HCT116 (cell line): ENCODE measurements around the gene TMEM106C. TPM values are rescaled to one million over a fixed set of nuclear protein-coding genes. Genes with fewer than 3 reads are reported as not detected.

Source experiments
- total RNA-seq: library from RNA; stranded (reverse); gene quantifications from one replicate; pipeline ENCODE4 v1.2.1, GENCODE V29; 2021; ENCODE audit not compliant: unreplicated experiment

The TMEM106C gene
- total RNA-seq, 1 experiment from 2014 or later, result 94.7 TPM

Other genes with a start within 250 kb of the TMEM106C start
- gene ENDOU, start 238.1 kb upstream of the TMEM106C start, total RNA-seq, result not detected
- gene RAPGEF3, start 204.7 kb upstream of the TMEM106C start, total RNA-seq, result 1.8 TPM
- gene SLC48A1, start 190.4 kb upstream of the TMEM106C start, total RNA-seq, result 20.0 TPM
- 38.1 TPM for gene HDAC7, start 143.7 kb upstream of the TMEM106C start, total RNA-seq
- 9.5 TPM for gene VDR, start 58.6 kb upstream of the TMEM106C start, total RNA-seq
- gene COL2A1, start 40.9 kb downstream of the TMEM106C start, total RNA-seq, result 0.22 TPM
- 17.7 TPM for gene SENP1, start 142.5 kb downstream of the TMEM106C start, total RNA-seq
- 144 TPM for gene PFKM, start 155.8 kb downstream of the TMEM106C start, total RNA-seq
- 14.0 TPM for gene ASB8, start 193.9 kb downstream of the TMEM106C start, total RNA-seq
- gene CCDC184, start 220.0 kb downstream of the TMEM106C start, total RNA-seq, result 0.34 TPM
- not detected for gene OR10AD1, start 239.7 kb downstream of the TMEM106C start, total RNA-seq